NCI-H187 treated with DMSO at 0.1 percent for 48 hours (cell line): ENCODE results near the gene KIF5B.
"Not testable (repeated sequence)": the region's sequence is repeated elsewhere in the genome, so short reads cannot be mapped to it uniquely, and the experiment has no call there.

Experiments
- DNase-seq: peaks from one replicate; lab custom pipeline; 2025; lab: John Stamatoyannopoulos, UW

Gene KIF5B

DNA sequence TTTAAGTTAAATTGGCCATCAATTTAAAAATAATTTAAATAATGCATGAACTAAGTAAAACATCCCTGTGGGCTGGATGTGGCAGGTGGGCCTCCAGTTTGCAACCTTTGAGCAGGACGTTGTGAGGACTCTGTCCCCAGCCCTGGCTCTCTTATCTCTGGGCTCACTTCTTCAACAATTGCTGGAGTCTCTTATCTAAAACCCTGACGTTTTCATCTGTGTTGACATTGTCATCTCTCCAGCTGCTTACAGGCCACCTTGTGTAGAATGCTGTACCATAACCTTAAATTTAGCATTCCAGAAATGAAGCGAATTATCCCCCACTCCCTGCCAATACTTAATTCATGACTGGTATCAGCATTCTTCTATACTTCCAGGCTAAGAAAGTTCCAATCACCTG lies 3.2 kb upstream of the KIF5B start:
- no peak for DNase-seq

DNA sequence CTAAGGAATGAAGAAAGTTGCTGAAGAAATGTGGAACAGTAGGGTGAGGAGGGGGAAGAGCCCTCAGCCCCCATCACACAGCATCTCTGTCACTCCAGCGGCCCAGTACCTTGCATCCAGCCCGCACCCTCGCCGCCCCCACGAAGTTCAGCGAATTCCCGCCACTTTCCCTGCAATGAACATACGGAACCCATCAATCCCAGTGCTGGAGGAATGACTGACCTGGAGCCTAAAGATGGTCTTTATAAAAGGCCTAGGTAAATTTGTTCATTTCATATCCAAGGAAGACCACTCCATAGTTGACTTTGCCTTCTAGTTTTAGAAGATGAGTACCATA lies 779 bp upstream of the KIF5B start:
- no peak for DNase-seq

DNA sequence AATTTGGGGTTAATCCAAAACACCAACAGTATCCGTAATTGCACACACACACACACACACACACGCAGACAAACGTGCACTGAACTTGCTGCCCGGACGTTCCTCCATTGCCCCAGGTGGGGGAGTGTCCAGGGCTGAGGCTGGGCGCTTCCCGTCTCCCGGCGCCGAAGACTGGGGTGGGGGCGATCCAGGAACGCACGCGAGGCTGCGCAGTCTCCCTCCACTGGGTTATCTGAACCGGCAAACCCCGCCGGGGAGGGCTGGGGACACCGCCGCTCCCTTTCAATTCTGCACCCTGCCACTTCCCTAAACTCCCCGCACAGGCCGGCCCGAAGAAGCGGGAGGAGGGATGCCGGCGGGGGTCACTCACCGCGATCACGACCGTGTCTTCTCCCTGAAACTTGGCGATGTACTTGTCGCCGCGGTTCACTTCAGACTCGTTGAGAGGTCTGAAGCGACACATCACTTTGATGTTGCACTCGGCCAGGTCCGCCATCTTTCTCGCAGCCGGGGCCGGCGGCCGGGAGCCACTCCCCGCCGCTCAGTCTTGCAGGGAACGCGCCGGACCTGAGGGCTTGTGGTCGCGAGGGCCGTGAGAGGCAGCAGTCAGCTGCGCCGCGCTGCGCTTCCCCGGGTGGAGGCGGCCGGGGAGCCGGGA lies 618 bp downstream of the KIF5B start:
- no peak for DNase-seq

DNA sequence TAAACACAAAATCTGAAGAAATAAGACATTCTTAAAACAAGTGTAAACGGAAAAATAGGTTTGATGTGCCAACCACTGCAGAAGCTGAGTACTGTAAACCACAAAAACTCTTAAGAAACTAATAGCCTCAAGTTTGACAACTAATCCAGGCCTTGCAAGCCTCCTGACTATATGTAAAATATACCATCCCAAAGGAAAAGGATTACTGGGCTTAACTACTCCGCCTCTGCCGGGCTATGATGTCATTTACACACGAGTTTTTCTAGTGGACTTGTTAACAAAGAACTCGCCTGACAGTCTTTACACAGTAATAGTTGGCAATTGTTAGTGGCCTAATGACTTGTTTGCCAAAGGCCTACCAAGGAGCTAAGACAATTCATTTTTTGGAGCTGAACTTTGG lies 2.1 kb downstream of the KIF5B start:
- no peak for DNase-seq

DNA sequence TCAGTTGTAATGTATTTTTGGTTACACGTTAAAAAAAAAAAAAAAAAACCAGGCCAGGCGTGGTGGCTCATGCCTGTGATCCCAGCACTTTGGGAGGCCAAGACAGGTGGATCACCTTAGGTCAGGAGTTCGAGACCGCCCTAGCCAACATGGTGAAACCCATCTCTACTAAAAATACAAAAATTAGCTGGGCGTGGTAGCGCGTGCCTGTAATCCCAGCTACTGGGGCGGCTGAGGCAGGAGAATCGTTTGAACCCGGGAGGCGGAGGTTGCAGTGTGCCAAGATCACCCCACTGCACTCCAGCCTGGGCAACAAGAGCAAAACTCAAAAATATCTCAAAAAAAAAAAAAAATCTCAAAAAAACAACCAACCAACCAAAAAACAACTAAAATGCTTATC lies 2.8 kb downstream of the KIF5B start:
- DNase-seq: not testable (repeated sequence)

DNA sequence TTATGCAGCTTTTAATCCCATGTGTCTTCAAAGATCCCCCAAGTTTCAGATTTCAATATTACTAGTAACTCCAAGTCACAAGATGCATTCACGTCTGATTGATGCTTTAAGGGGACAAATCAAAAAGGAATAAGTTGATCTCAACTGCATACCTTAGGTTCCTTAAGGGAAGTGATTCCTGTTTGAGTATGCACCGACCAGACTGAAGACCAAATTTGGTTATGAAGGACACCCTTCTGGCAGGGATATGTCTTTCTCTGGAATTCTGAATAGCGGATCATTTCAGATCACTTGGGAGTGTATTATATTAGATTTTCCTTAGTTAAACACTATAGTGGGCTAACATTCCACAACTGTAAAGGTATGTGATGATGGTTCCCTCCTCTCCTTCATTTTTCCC lies 4.3 kb downstream of the KIF5B start:
- no peak for DNase-seq

DNA sequence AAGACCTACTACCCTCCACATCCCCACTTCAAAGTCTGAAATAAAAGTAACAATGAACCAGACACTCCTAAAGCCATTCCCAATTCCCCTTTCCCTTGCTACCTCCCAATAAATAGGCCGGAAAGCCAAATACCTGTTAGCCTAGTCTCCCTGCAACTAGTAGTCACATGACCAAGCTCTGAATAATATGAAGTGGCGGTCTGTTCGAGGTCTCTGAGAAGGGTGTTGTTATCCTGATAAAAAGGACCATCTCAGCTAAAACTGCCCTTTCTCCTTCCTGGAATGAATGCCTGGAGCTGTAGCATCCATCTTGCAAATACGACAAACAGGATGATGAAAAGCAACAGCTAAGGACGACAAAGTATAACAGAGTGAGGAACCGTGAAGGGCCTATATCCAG lies 6.0 kb downstream of the KIF5B start:
- no peak for DNase-seq

DNA sequence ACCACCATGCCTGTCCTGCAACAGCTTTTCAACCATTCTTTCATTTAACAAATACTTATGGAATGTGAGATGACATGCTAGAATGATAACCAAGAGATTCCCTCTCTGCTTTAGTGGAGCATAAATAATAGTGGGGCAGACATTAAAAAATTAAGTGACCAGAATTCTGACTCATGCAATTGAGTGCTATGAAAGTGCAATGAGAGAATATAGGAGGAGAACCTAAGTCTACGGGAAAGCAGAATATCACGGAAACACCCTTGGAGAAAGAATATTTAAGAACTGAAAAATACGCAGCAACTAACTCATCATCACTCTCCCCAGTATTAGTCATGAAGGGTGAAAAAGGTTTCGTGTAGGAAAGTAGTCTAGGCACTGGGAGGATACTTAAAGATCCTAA lies 7.1 kb downstream of the KIF5B start:
- DNase-seq: no peak

DNA sequence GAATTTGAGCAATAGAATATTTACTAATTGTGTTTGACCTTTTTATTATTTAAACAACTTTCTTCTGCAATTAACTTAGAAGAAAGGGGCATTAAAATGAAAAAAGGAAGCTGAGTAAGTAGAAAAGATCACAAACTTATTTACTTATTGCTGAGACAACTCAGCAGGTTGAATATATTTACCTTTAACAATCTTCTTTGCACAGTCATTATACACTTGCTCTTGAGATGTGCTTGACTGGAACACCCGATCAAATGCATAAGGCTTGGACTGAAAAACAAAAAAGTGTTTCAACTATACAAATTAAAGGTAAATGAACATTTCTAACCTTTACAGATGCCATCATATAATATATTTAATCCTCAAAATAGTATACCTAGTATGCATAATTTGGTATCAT lies 7.9 kb downstream of the KIF5B start:
- DNase-seq: no peak

DNA sequence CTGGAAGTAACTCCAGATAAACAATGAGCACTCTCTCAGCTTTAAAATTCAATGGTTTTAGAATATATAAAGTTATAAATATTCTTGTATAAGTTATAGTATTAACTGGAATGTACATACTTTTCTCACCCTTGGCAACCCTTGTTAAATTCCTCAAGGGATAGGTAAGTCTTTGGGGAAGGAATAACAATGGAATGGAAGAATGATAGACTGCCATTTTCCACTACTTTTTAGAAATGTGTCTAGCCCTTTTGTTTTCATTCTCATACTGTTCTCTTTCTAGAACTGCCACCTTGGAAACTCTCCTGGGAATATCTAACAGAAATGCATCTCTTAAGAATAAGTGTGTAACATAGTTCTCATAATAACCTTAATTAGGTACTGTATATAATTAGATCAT lies 8.3 kb downstream of the KIF5B start:
- DNase-seq: no peak

DNA sequence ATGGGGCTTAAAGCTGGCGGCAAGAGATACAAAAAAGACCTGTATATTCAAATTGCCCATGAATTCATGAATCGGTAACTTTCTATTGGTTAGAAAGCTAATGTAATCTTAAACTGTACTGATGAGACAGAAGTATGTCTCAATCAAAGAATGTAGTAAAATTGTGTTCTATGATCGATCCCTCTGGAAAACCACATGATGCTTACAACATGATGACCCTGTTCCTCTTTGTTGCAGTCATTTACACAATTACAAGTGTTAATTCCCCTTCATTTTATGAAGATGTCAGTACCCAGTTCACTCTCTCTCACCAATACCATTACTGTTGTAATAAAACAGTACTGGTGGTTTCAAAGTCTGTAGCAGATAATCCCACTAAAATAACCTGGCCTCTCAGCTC lies 10.1 kb downstream of the KIF5B start:
- DNase-seq: no peak

DNA sequence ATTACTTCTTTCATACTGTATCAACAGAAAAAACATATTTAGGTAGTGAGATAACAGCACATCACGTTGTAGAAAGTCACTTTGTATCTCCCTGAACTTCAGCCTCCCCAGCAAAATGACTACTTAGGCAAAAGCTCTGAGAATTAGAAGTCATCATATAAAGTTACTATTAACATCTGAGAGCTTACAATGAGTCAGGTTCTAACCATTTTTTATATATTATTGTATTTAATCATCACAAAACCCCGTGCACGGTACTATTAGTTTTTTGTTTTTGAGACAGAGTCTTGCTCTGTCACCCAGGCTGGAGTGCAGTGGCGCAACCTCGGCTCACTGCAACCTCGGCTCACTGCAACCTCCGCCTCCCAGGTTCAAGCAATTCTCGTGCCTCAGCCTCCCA lies 13.5 kb downstream of the KIF5B start:
- not testable (repeated sequence) for DNase-seq

DNA sequence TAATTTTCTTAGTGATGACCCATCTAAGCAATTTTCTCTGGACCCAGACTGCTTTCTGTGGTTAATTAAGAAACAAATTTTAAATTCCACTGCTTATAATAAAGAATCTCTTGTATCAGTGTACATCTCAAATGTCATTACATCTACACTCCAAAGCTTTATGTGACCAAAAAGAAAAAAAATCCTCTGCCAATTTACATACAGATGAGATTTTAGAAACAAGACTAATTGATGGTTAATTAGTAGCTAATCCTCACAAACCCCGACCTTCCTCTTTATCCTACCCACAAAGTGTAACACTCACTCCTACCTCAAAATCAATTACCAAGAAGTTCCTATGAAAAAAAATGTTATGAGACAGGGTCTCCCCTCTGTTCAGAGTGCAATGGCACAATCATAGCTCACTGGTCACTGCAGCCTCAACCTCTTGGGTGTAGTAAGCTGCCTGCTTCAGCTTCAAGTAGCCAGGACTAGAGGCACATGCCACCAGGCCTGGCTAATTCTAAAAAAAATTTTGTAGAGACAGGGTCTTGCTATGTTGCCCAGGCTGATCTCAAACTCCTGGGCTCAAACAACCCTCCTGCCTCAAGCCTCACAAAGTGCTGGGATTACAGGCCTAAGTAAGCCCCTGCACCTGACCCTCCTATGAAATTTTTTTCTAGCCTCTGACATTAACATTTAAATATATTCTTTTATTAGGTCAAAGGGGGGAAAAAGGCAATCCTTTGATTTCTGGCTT lies 14.8 kb downstream of the KIF5B start:
- no peak for DNase-seq

DNA sequence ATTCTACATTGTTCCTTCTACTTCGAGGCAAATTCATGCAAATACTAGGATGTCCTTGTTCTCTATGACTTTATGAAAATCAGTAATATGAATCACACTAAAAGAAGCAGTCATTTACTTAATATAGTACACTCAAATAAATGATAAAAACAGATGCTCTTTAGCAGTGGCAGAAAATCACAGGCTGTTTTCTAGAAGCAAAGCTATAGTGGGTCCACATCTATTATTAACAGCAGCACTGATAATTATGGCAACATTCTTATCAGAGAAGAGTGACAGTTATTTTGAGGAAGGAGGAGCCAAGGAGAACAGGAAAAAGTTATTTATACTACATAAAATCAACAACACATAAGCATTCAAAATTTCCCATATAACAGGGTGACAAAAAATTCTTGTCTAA lies 16.5 kb downstream of the KIF5B start:
- DNase-seq: no peak

DNA sequence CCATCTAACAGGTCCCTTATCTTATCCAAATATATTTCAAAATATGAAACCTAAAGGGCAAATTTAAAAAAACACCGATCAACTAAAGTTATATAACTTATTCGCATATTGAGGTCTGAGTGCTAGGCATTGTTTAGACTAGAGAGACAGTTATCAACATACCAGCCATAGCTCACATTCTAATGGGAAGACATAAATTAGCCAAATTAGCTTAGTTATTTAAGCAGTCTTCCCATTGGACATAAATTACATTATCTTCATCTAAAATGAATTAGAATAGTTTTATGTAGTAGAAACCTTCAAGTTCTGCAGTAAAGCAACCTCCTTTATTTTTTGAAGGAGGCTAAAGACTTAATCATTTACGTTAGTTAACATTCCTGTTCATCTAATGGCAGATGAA lies 17.4 kb downstream of the KIF5B start:
- no peak for DNase-seq

DNA sequence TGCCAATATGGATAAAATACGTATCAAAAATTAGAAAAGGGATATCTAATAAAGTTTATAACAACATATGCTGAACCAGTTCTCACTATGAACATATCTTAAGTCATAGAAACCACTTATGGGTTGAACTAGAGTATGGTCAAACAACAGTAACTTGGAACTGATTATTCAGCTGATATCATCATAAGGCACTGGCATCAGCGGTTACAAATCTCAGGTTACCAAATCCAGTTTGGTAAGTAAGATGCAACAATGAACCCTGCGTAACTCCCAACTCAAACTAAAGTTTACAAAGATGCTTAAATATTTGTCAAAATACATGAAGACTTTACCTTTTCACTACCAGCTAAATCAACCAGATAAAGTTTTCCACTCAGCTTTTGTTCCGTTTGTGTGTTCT lies 19.3 kb downstream of the KIF5B start:
- no peak for DNase-seq

DNA sequence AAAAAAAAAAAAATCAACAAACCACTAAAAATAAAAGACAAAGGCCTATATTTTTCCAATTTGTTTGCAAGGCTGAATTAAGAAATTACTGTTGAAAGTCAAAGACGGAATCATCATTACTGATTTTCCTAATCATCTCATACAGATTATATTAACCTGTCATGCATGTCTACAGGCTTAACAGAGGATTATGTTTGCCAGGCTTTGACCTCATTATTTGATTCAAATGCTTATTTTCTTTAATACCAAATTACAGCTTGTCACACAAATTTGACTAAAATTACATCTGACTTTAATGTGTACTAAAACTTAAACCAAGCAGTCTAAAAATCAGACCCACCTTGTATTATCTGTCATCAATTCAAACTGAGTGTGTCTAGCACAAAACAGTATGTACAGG lies 21.2 kb downstream of the KIF5B start:
- no peak for DNase-seq

DNA sequence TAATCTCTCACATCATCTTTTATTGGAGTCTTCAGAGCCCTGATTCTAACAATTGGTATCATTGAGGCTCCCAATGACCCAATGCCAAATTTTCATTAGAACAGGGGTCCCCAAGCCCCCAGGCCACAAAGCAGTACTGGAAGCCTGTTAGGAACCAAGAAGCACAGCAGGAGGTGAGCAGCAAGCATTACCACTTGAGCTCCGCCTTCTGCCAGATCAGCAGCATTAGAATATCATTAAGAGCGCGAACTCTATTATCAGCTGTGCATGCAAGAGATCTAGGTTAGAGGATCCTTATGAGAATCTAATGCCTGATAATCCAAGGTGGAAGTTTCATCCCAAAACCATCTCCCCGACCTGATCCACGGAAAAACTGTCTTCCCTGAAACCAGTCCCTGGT lies 23.1 kb downstream of the KIF5B start:
- DNase-seq: no peak

DNA sequence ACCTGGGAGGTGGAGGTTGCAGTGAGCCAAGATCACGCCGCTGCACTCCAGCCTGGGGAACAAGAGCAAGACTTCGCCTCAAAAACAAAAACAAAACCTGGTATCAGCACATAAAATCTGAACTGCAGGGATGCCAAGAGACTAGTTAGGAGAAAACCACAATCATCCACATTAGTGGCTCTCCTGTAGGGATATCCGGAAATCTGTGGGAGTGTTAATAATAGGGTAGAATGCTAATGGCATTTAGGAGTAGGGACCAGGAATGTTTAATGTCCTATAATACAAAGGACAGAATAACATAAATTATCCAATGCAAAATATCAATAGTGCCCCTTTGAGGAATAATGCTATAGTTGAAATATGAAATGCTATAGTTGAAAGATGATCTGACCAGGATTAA lies 24.3 kb downstream of the KIF5B start:
- no peak for DNase-seq

DNA sequence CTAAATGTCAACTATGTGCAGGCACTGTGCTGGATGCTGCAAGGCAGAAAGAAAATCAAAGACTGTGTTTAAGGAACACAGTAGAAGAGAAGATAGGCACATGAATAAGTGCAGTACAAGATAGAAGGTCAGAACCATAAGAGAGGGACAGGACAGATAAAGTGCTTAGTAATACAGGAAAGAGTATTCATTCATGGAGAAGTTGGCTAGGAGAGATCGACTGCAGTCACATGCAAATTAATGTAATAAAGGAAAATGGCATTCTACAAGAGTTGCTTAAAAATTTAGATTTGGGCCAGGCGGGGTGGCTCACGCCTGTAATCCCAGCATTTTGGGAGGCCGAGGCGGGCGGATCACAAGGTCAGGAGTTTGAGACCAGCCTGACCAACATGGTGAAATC lies 24.8 kb downstream of the KIF5B start:
- DNase-seq: no peak

DNA sequence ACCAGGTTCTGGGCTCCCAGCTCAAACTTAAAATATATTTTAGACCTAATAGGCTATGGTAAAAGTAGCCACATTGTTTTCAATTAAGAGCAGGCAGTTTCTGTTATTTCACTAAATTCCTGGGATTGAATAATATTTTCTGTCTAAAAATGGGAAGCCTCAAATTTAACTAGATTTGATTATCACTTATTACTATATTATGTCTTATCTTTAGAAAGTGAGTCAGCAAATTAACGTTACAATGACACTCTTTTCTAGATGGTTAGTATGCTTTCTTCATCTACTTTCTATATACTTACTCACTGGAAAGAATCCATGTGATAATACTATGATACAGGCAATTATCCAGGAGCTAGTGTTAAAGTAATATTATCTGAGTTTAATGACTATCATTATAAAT lies 27.5 kb downstream of the KIF5B start:
- DNase-seq: no peak

DNA sequence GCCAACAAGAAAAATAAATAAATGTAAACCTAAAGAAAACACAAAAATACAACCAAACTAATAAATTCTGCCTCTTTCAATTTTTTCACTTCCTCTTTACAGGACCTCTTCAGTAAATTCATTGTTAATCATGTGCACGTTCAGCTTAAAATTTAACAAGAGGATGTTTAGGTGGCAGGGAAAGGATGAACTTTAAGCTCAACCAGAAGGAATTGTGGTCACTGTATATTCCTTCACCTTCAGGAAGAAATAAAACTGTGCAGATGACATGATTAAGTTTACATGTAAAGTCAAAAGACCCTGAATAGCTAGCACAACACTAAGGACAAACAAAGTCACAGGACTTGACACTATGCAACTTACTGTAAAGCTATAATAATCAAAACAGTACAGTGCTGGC lies 33.0 kb downstream of the KIF5B start:
- no peak for DNase-seq

DNA sequence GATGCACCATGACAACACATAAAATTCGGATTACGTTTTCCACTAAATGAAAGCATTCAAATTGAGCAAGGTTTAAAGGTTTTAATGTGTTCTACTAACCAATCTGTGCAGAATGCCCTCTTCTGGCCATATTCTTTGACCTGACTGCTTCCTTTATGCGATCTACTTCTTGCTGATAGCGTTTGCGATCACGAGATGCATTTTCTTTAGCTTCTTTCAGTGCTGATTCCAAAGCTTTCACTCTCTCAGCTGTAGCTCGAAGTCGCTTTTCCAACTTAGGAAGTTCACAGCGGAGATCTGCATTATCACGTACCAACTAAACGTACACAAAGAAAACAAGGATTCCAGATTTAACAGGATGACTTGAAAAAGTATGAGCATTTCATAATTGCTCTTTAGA lies 39.2 kb downstream of the KIF5B start:
- DNase-seq: no peak

DNA sequence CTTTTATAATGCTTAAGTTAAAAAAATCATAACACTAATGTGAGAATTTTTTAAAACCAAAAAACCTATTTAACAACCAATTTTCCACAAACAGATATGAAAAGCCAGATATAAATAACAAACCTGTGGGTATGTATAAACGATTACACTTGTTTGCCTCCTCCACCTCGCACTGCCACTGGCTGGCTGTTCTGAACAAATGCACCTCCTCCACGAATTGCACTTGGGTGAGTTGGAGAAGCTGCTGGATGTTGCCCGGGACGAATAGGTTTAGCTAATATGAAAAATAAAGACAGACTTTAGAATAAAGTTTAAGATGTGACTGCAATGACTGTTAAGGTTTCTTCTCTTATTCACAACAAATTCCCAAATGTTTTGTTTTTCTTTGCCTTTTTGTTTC lies 40.8 kb downstream of the KIF5B start:
- DNase-seq: no peak
